ENCODE results near the gene GEMIN5.

- TF ChIP-seq RNF2 (IDR thresholded peaks at IDR 0.05; ENCODE audit: borderline replicate concordance, low read depth) (no peak), CHD4 (IDR thresholded peaks at IDR 0.05; ENCODE audit: borderline replicate concordance) (no peak), POLR2A (IDR thresholded peaks at IDR 0.05; ENCODE audit: low read length) (no peak), CEBPB (IDR thresholded peaks at IDR 0.05) (no peak)
Observed at GRCh38 chr5:154893381-154893780, 44.6 kb downstream of the GEMIN5 start.
